K562 (cell line): ENCODE measurements around the gene ASIC1. TPM values are rescaled to one million over a fixed set of nuclear protein-coding genes. Genes with fewer than 3 reads are reported as not detected.
A peak's percentile ranks its signal among the peaks of the same experiment; 100 is the strongest.

Experiments
- ARID4B ChIP-seq: sonication (generic); formaldehyde crosslinking; IDR thresholded peaks from 2 replicates; pipeline ENCODE4 v1.8.0; 2022; ENCODE audit warnings: mild to moderate bottlenecking, missing genetic modification reagents
- CBX5 ChIP-seq: IDR thresholded peaks from 2 replicates; pipeline ENCODE4 v1.6.1; 2014; ENCODE audit warnings: low read depth, borderline replicate concordance
- COPS2 ChIP-seq: fragments of 450-650 bp; conservative IDR thresholded peaks from 2 replicates; pipeline ENCODE4 v1.6.1; 2016; ENCODE audit warnings: mild to moderate bottlenecking, moderate library complexity
- FOXK2 ChIP-seq, 2 experiments: fragments of 450-650 bp; IDR thresholded peaks in 1 of 2; conservative IDR thresholded peaks in 1 of 2; 2 replicates each; pipeline ENCODE4 v1.6.1; 2016; ENCODE audit warnings: low read depth in 2 of 2, mild to moderate bottlenecking in 1 of 2
- GABPB2 ChIP-seq: fragments of 250-450 bp; sonication (Bioruptor Pico); conservative IDR thresholded peaks from 2 replicates; pipeline ENCODE4 v1.5.1; 2021; ENCODE audit warnings: mild to moderate bottlenecking
- GATAD2A ChIP-seq: fragments of 450-650 bp; IDR thresholded peaks from 2 replicates; pipeline ENCODE4 v1.6.1; 2017
- HNRNPH1 ChIP-seq: fragments of 200-400 bp; formaldehyde crosslinking; optimal IDR thresholded peaks from 2 replicates; pipeline ENCODE3; 2017; ENCODE audit warnings: low read depth, mild to moderate bottlenecking, low read length, moderate library complexity
- NFIX ChIP-seq: fragments of 250-450 bp; sonication (Bioruptor Pico); IDR thresholded peaks from 2 replicates; pipeline ENCODE4 v1.4.0; 2020; ENCODE audit warnings: low read depth, mild to moderate bottlenecking, moderate library complexity
- NR2C1 ChIP-seq, 2 experiments: fragments of 450-650 bp; IDR thresholded peaks; 2 replicates each; pipeline ENCODE4 v1.6.1; 2017; ENCODE audit warnings: mild to moderate bottlenecking in 2 of 2, antibody characterized with exemption in 1 of 2, inconsistent platforms in 1 of 2, missing compliant biosample characterization in 1 of 2, missing genetic modification characterization in 1 of 2
- POLR2G ChIP-seq: fragments of 200-400 bp; formaldehyde crosslinking; IDR thresholded peaks from 2 replicates; pipeline ENCODE4 v1.6.1; 2017; ENCODE audit warnings: low read depth, mild to moderate bottlenecking, antibody characterized with exemption, low read length, moderate library complexity
- TAF1 ChIP-seq: IDR thresholded peaks from 2 replicates; pipeline ENCODE4 v1.6.1; 2011; ENCODE audit warnings: mild to moderate bottlenecking, low read length, moderate library complexity; ENCODE audit not compliant: insufficient read depth, control insufficient read depth, severe bottlenecking; ENCODE audit errors: extremely low read depth
- THAP7 ChIP-seq: fragments of 250-450 bp; sonication (Bioruptor Pico); IDR thresholded peaks from 2 replicates; pipeline ENCODE4 v1.5.0; 2021
- THRAP3 ChIP-seq: fragments of 450-650 bp; IDR thresholded peaks from 2 replicates; pipeline ENCODE4 v1.6.1; 2016; ENCODE audit warnings: mild to moderate bottlenecking, inconsistent platforms, borderline replicate concordance
- XRCC3 ChIP-seq: fragments of 450-650 bp; IDR thresholded peaks from 2 replicates; pipeline ENCODE4 v1.6.1; 2017; ENCODE audit warnings: mild to moderate bottlenecking, moderate library complexity
- ZNF140 ChIP-seq: fragments of 250-450 bp; sonication (Bioruptor Pico); IDR thresholded peaks from 2 replicates; pipeline ENCODE4 v1.8.0; 2021; ENCODE audit warnings: moderate library complexity, mild to moderate bottlenecking, inconsistent platforms
- ZNF212 ChIP-seq: fragments of 450-650 bp; formaldehyde crosslinking; IDR thresholded peaks from 2 replicates; pipeline ENCODE4 v1.4.0; 2020; ENCODE audit warnings: mild to moderate bottlenecking
- ZNF324 ChIP-seq: fragments of 250-450 bp; sonication (Bioruptor Pico); IDR thresholded peaks from 2 replicates; pipeline ENCODE4 v1.4.0; 2020; ENCODE audit warnings: mild to moderate bottlenecking
- ZNF551 ChIP-seq: fragments of 250-450 bp; sonication (Bioruptor Pico); IDR thresholded peaks from 2 replicates; pipeline ENCODE4 v1.5.0; 2021; ENCODE audit warnings: mild to moderate bottlenecking, moderate library complexity
- ZNF707 ChIP-seq: fragments of 250-450 bp; sonication (Bioruptor Pico); conservative IDR thresholded peaks from 2 replicates; pipeline ENCODE4 v1.8.0; 2022; ENCODE audit warnings: inconsistent platforms, mild to moderate bottlenecking, moderate library complexity
- polyA plus RNA-seq, 8 experiments: library from polyadenylated mRNA; depleted of rRNA in 4 of 8; stranded (reverse) in 5 of 8; unstranded in 3 of 8; fragments of >200 nt; fragmentation: Nextera tagmentation in 2 of 8; fragmentation: Illumina TruSeq in 1 of 8; extraction: Ambion mirVana in 2 of 8; extraction: Trizol in 1 of 8; gene quantifications; 2 replicates each; pipeline versions ENCODE4 v1.2.1 to v1.2.3, GENCODE V29; 2011 to 2014; ENCODE audit warnings: inconsistent platforms in 1 of 8, missing spikeins in 1 of 8
- total RNA-seq, 7 experiments: library from RNA; depleted of rRNA in 6 of 7; stranded (reverse); fragments of >200 nt in 6 of 7; fragmentation: Illumina TruSeq in 2 of 7; extraction: Trizol in 2 of 7; gene quantifications; 2 replicates each; pipeline versions ENCODE4 v1.2.1 to v1.2.3, GENCODE V29; 2011 to 2021; ENCODE audit warnings: low replicate concordance in 1 of 7
- TF ChIP-seq, protein P1 (sequence below): sonication (generic); formaldehyde crosslinking; IDR thresholded peaks from 2 replicates; pipeline ENCODE4 v1.8.1; 2022; ENCODE audit warnings: missing genetic modification reagents
- TF ChIP-seq, protein P2 (sequence below): fragments of 450-650 bp; formaldehyde crosslinking; IDR thresholded peaks from 2 replicates; pipeline ENCODE4 v1.4.0; 2022; ENCODE audit warnings: mild to moderate bottlenecking, moderate library complexity

ASIC1 gene
- total and polyA plus RNA-seq, 9 of the 15 experiments (the other 6 are each of a cell fraction or from before 2014, with no cell fraction given): 0.01 to 1.7 (median 0.45) TPM

GRCh38 chr12:50111693-50112455 is 54.5 kb downstream of the ASIC1 start, which contains the start of gene COX14 (continued):
- TF ChIP-seq ZNF551 (CRISPR knock-in tag): no peak
- TF ChIP-seq ZNF212 (CRISPR knock-in tag): no peak
- TF ChIP-seq, protein P1, sequence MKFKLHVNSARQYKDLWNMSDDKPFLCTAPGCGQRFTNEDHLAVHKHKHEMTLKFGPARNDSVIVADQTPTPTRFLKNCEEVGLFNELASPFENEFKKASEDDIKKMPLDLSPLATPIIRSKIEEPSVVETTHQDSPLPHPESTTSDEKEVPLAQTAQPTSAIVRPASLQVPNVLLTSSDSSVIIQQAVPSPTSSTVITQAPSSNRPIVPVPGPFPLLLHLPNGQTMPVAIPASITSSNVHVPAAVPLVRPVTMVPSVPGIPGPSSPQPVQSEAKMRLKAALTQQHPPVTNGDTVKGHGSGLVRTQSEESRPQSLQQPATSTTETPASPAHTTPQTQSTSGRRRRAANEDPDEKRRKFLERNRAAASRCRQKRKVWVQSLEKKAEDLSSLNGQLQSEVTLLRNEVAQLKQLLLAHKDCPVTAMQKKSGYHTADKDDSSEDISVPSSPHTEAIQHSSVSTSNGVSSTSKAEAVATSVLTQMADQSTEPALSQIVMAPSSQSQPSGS (CRISPR knock-in tag): no peak
- TF ChIP-seq NFIX (CRISPR knock-in tag): no peak
- no peak for TF ChIP-seq ZNF140 (CRISPR knock-in tag)
- TF ChIP-seq, protein P2, sequence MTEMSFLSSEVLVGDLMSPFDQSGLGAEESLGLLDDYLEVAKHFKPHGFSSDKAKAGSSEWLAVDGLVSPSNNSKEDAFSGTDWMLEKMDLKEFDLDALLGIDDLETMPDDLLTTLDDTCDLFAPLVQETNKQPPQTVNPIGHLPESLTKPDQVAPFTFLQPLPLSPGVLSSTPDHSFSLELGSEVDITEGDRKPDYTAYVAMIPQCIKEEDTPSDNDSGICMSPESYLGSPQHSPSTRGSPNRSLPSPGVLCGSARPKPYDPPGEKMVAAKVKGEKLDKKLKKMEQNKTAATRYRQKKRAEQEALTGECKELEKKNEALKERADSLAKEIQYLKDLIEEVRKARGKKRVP (CRISPR knock-in tag): no peak
- 0 out of 2 replicates have a peak, but pooled peaks have one; percentile 20 for TF ChIP-seq NR2C1 (IDR thresholded peaks at IDR 0.05)
- peak; percentile 62 for TF ChIP-seq NR2C1 (tag; IDR thresholded peaks at IDR 0.05)
- TF ChIP-seq TAF1: peak; percentile 62
- no peak for TF ChIP-seq XRCC3
- no peak for TF ChIP-seq GATAD2A
- TF ChIP-seq THAP7 (CRISPR knock-in tag): no peak
- TF ChIP-seq FOXK2 (conservative IDR thresholded peaks at IDR 0.05 in 1 of 2, IDR thresholded peaks at IDR 0.05 in 1 of 2; ENCODE audit: low read depth in 2 of 2): peak in 1 of 2 experiments; percentile 56; a peak in 2 of 4 replicates
- no peak for TF ChIP-seq ZNF324 (CRISPR knock-in tag)
- TF ChIP-seq HNRNPH1: no peak
- TF ChIP-seq THRAP3: no peak
- no peak for TF ChIP-seq ZNF707 (CRISPR knock-in tag)
- no peak for TF ChIP-seq GABPB2 (CRISPR knock-in tag)
- TF ChIP-seq POLR2G: peak; percentile 91
- TF ChIP-seq CBX5: no peak
- TF ChIP-seq COPS2: no peak
- peak; percentile 98 for TF ChIP-seq ARID4B
